ENCODE measurements around the gene HIBCH. TPM values are rescaled to one million over a fixed set of nuclear protein-coding genes. Genes with fewer than 3 reads are reported as not detected.
"Not testable (repeated sequence)": the region's sequence is repeated elsewhere in the genome, so short reads cannot be mapped to it uniquely, and the experiment has no call there.

The HIBCH gene
- total RNA-seq, 1 donor from 2014 or later, result 21.9 TPM

GRCh38 chr2:190318931-190319554, 583 bp downstream of the HIBCH start:
- intact Hi-C loops (cut with DNase I), result no loop called here
- DNase-seq (ENCODE audit: low spot score), result no peak

- no peak for DNase-seq (ENCODE audit: low spot score)
- intact Hi-C loops (cut with DNase I), result no loop called here
Observed at GRCh38 chr2:190318514-190318913, 1.1 kb downstream of the HIBCH start.

GRCh38 chr2:190315273-190315672, 4.4 kb downstream of the HIBCH start:
- DNase-seq (ENCODE audit: low spot score), result no peak
- intact Hi-C loops (cut with DNase I), result no loop called here

GRCh38 chr2:190313880-190314279, 5.7 kb downstream of the HIBCH start:
- DNase-seq (ENCODE audit: low spot score), result no peak
- intact Hi-C loops (cut with DNase I), result no loop called here

- intact Hi-C loops (cut with DNase I); DNase-seq (ENCODE audit: low spot score): not testable (repeated sequence)
Observed at GRCh38 chr2:190312635-190313025, 7.0 kb downstream of the HIBCH start.

- DNase-seq (ENCODE audit: low spot score), result no peak
- intact Hi-C loops (cut with DNase I), result no loop called here
Observed at GRCh38 chr2:190311893-190312634, 7.6 kb downstream of the HIBCH start.

- no peak for DNase-seq (ENCODE audit: low spot score)
- intact Hi-C loops (cut with DNase I), result no loop called here
Observed at GRCh38 chr2:190308031-190308430, 11.6 kb downstream of the HIBCH start.

GRCh38 chr2:190304404-190304803, 15.2 kb downstream of the HIBCH start:
- intact Hi-C loops (cut with DNase I), result no loop called here
- DNase-seq (ENCODE audit: low spot score), result no peak

- intact Hi-C loops (cut with DNase I), result no loop called here
Observed at GRCh38 chr2:190303647-190304046, 16.0 kb downstream of the HIBCH start.

GRCh38 chr2:190302052-190302451, 17.6 kb downstream of the HIBCH start:
- no peak for DNase-seq (ENCODE audit: low spot score)
- intact Hi-C loops (cut with DNase I), result no loop called here

More at GRCh38 chr2:190303647-190304046, 16.0 kb downstream of the HIBCH start:
- DNase-seq (ENCODE audit: low spot score), result no peak

- no peak for DNase-seq (ENCODE audit: low spot score)
- intact Hi-C loops (cut with DNase I), result no loop called here
Observed at GRCh38 chr2:190301032-190301431, 18.6 kb downstream of the HIBCH start.

GRCh38 chr2:190297880-190298279, 21.7 kb downstream of the HIBCH start:
- intact Hi-C loops (cut with DNase I); DNase-seq (ENCODE audit: low spot score): not testable (repeated sequence)

- intact Hi-C loops (cut with DNase I), result no loop called here
- no peak for DNase-seq (ENCODE audit: low spot score)
Observed at GRCh38 chr2:190283783-190284182, 35.8 kb downstream of the HIBCH start.

GRCh38 chr2:190280565-190281350, 38.9 kb downstream of the HIBCH start:
- intact Hi-C loops (cut with DNase I), result no loop called here
- DNase-seq (ENCODE audit: low spot score), result no peak

- intact Hi-C loops (cut with DNase I); DNase-seq (ENCODE audit: low spot score): not testable (repeated sequence)
Observed at GRCh38 chr2:190279256-190280134, 40.1 kb downstream of the HIBCH start.

- DNase-seq (ENCODE audit: low spot score), result no peak
- intact Hi-C loops (cut with DNase I), result loop anchor here (2.0 kb wide), 1 partner anchor 189 kb away; no protein-coding TSS in a partner anchor
Observed at GRCh38 chr2:190277234-190278112, 42.2 kb downstream of the HIBCH start.

- intact Hi-C loops (cut with DNase I), result no loop called here
- no peak for DNase-seq (ENCODE audit: low spot score)
Observed at GRCh38 chr2:190272457-190272842, 47.2 kb downstream of the HIBCH start.

- intact Hi-C loops (cut with DNase I), result no loop called here
Observed at GRCh38 chr2:190271783-190272456, 47.7 kb downstream of the HIBCH start.

More at GRCh38 chr2:190271783-190272456, 47.7 kb downstream of the HIBCH start:
- no peak for DNase-seq (ENCODE audit: low spot score)
